ENCODE measurements around the gene CTDSP2.

Gene CTDSP2

DNA sequence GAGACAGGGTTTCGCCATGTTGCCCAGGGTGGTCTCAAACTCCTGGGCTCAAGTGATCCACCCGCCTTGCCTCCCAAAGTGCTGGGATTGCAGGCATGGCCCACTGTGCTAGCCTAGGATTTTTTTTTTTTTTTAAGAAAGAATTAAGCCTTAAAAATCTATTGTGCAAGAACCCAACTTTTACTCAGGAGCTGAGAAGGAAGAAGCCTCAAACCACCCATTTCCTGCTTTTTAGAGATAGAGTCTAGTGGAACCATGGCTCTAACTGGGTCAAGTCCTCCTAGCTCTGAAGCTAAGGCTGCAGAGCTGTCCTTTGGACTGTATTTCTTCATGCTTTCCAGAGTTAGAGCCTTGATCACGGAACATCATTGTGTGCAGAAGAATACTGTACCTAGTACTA, 65.3 kb downstream of the CTDSP2 start:
- no peak overlapping the region for H3K27ac ChIP-seq
- TF ChIP-seq ZFX (IDR thresholded peaks at IDR 0.05; ENCODE audit: borderline replicate concordance), result no peak
- TF ChIP-seq, protein P1, sequence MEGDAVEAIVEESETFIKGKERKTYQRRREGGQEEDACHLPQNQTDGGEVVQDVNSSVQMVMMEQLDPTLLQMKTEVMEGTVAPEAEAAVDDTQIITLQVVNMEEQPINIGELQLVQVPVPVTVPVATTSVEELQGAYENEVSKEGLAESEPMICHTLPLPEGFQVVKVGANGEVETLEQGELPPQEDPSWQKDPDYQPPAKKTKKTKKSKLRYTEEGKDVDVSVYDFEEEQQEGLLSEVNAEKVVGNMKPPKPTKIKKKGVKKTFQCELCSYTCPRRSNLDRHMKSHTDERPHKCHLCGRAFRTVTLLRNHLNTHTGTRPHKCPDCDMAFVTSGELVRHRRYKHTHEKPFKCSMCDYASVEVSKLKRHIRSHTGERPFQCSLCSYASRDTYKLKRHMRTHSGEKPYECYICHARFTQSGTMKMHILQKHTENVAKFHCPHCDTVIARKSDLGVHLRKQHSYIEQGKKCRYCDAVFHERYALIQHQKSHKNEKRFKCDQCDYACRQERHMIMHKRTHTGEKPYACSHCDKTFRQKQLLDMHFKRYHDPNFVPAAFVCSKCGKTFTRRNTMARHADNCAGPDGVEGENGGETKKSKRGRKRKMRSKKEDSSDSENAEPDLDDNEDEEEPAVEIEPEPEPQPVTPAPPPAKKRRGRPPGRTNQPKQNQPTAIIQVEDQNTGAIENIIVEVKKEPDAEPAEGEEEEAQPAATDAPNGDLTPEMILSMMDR (IDR thresholded peaks at IDR 0.05), result no peak

DNA sequence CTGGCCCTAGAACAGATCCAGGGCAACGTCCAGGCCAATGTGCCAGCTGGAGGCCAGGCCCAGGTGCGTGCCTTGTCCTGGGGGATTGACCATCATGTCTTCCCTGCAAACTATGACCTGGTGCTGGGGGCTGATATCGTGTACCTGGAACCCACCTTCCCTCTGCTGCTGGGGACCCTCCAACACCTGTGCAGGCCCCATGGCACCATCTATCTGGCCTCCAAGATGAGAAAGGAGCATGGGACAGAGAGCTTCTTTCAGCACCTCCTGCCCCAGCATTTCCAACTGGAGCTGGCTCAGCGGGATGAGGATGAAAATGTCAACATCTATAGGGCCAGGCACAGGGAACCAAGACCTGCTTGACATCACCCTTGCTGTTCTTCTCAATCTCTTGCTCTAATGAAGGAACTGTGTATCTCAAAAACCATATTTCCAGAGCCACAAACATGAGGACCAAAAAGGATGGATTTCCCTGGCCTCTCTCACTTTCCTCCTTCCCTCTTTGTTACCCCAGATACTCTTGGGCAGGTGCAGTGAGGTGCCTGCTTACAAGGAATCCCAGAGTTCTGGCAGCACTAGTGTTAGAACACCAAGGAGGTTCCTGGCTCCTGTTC, 66.1 kb downstream of the CTDSP2 start:
- no peak overlapping the region for H3K27ac ChIP-seq
- TF ChIP-seq, protein P1 (IDR thresholded peaks at IDR 0.05), result no peak
- no peak for TF ChIP-seq ZFX (IDR thresholded peaks at IDR 0.05; ENCODE audit: borderline replicate concordance)

DNA sequence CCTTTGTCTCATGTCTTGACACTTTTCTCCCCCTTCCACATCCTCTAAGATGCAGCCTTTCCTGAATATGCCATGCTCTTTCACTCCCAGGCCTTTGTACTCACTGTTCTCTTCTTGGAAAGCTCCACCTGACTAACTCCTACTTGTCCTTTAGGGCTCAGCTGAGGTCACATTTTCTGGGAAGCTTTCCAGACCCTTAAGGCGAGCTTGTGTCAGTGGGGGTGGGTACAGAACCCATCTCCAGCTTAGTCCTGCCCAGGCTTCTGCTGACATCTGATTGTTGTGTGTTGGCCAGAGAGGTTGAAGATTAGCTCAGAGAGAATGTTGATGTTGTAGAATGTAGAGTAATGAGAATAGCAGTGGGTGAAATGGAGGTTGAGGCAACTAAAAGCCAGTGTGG, 66.8 kb downstream of the CTDSP2 start:
- H3K27ac ChIP-seq, result no peak overlapping the region
- no peak for TF ChIP-seq ZFX (IDR thresholded peaks at IDR 0.05; ENCODE audit: borderline replicate concordance)
- TF ChIP-seq, protein P1 (IDR thresholded peaks at IDR 0.05), result no peak

DNA sequence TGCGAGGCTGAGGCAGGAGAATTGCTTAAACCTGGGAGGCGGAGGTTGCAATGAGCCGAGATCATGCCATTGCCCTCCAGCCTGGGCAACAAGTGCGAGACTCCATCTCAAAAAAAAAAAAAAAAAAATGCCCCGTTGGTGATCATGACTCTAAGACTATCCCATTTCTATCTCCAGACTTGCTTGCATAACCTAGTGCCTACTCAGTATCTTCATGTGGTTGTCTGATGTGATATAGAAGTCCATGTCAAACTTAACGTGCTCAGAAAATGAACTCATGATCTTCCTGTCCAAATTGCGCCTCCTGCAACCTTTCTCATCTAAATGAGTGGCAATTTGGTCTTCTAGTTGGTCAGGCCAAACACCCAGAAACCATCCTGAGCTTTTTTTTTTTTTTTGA, 68.6 kb downstream of the CTDSP2 start:
- TF ChIP-seq ZFX (IDR thresholded peaks at IDR 0.05; ENCODE audit: borderline replicate concordance), result no peak
- TF ChIP-seq, protein P1 (IDR thresholded peaks at IDR 0.05), result no peak
- H3K27ac ChIP-seq, result no peak overlapping the region

DNA sequence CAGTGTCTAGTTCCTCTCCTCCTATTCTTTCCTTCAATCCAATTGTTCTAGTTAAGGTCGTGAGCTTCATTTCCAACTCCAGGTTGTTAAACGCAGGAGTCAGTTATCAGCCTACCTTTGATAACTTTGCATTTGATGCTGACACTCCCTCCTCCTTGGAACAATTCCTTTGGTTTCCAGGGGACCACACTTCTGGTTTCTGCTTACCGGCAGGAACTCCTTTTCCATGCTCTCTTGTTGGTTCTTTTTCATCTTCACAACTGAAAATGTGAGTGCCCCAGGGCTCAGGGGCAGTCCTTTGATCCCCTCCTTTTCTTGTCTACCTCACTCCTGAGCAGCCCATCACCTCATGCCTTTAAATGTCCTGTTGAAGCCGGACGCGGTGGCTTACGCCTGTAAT, 69.2 kb downstream of the CTDSP2 start:
- H3K27ac ChIP-seq, result no peak overlapping the region
- TF ChIP-seq, protein P1 (IDR thresholded peaks at IDR 0.05), result no peak
- no peak for TF ChIP-seq ZFX (IDR thresholded peaks at IDR 0.05; ENCODE audit: borderline replicate concordance)

DNA sequence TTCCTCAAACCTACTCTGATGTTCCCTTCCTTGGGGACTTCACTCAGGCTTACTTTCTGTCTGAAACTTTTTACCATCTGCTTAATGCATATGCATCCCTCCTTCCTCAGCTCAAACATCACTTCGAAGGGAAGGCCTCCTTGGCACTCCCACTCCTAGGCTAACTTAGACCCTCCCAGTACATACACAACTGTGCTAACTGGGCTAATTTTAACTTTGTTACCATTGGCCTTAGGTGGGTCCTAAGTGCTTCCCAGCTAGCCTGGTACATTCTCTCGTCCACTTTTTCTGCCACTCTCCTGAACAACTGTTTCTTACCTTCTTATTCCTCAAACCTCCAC, 70.3 kb downstream of the CTDSP2 start:
- no peak for TF ChIP-seq ZFX (IDR thresholded peaks at IDR 0.05; ENCODE audit: borderline replicate concordance)
- TF ChIP-seq, protein P1 (IDR thresholded peaks at IDR 0.05), result no peak; the same call in 1 of the 2 replicates
- no peak overlapping the region for H3K27ac ChIP-seq

DNA sequence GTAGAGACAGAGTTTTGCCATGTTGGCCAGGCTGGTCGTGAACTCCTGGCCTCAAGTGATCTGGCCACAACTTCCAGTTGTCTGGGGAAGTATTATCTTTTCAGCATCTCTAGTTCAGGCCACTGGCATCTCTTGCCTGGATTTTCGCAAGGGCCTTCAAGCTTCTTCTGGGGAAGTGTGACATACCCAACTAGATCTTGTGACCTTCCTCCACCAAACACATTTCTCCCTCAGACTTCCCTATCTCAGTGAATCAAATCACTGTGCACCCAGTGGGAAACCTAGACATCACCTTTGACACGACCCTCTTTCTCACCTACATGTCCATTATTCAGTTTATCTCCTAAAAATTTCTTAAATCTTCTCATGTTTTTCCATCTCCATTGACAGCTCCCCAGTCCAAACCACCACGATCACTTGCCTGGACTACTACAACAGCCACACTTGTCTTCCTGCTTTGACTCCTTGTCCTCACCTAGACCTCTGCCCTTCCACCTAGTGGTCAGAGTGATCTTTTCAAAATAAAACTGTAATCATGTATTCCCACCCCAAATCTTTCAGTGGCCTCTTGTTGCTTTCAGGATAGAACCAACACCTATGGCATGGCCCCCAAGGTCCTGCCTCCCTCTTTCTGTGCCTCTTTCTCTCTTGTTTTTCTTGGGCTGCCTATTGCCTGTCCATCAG, 70.8 kb downstream of the CTDSP2 start:
- no peak overlapping the region for H3K27ac ChIP-seq

More for the DNA sequence above, 70.8 kb downstream of the CTDSP2 start:
- TF ChIP-seq ZFX (IDR thresholded peaks at IDR 0.05; ENCODE audit: borderline replicate concordance), result no peak
- TF ChIP-seq, protein P1 (IDR thresholded peaks at IDR 0.05), result peak; percentile 13

All from 22Rv1 (cell line).